PC-3 (cell line): ENCODE measurements around the gene TMEM79. TPM values are rescaled to one million over a fixed set of nuclear protein-coding genes. Genes with fewer than 3 reads are reported as not detected.

Source experiments
- ATAC-seq: fragments of 200-7000 bp; cut with Tn5 transposase; 2 replicates; pipeline ENCODE4 v1.9.1; 2020; ENCODE audit warnings: mild to moderate bottlenecking, moderate library complexity
- BruUV-seq: library from RNA; stranded (reverse); fragments of 400-500 nt; replicated peaks from 2 replicates; lab custom pipeline; 2021; lab: Mats Ljungman, UMichigan
- CTCF ChIA-PET: fragments of 300-600 bp; sonication (Branson Sonifier 250); formaldehyde crosslinking; loops from one replicate; lab custom pipeline; 2022; ENCODE audit warnings: antibody characterized with exemption; lab: Charles Lee
- POLR2A ChIA-PET: fragments of 300-600 bp; sonication (Branson Sonifier 250); formaldehyde crosslinking; loops from one replicate; lab custom pipeline; 2022; ENCODE audit warnings: antibody characterized with exemption; ENCODE audit not compliant: unreplicated experiment; lab: Charles Lee
- DNase-seq: peaks from one replicate; pipeline ENCODE4 v3.0.0-alpha.2; 2015
- H2AFZ ChIP-seq: fragments of 300-600 bp; sonication (generic); 2 replicates; pipeline ENCODE4 v1.6.0; 2016; ENCODE audit warnings: antibody characterized with exemption, low read length
- H3F3A ChIP-seq: fragments of 300-600 bp; sonication (generic); one replicate; pipeline ENCODE4 v1.6.0; 2017; ENCODE audit warnings: antibody characterized with exemption, low read length, control low read depth, mild to moderate bottlenecking; ENCODE audit not compliant: unreplicated experiment
- H3K27ac ChIP-seq: fragments of 300-600 bp; sonication (generic); 2 replicates; pipeline ENCODE4 v1.5.1; 2016; ENCODE audit warnings: mild to moderate bottlenecking, low read length
- H3K27me3 ChIP-seq: fragments of 300-600 bp; sonication (generic); 2 replicates; pipeline ENCODE4 v1.6.1; 2016; ENCODE audit warnings: low read length, mixed read lengths
- H3K36me3 ChIP-seq: fragments of 300-600 bp; sonication (generic); 2 replicates; pipeline ENCODE4 v1.6.1; 2016; ENCODE audit warnings: low read depth, mixed run types, low read length, mixed read lengths
- H3K4me1 ChIP-seq: fragments of 300-600 bp; sonication (generic); 2 replicates; pipeline ENCODE4 v1.5.1; 2016; ENCODE audit warnings: low read length; ENCODE audit not compliant: insufficient read depth
- H3K4me2 ChIP-seq: fragments of 300-600 bp; sonication (generic); 2 replicates; pipeline ENCODE4 v1.6.0; 2016; ENCODE audit warnings: low read length
- H3K4me3 ChIP-seq: fragments of 300-600 bp; sonication (generic); 2 replicates; pipeline ENCODE4 v1.5.1; 2016; ENCODE audit warnings: mild to moderate bottlenecking, low read length, mixed read lengths
- H3K79me2 ChIP-seq: fragments of 300-600 bp; sonication (generic); 2 replicates; pipeline ENCODE4 v1.6.1; 2017; ENCODE audit warnings: low read length, mixed read lengths
- H3K9ac ChIP-seq: fragments of 300-600 bp; sonication (generic); 2 replicates; pipeline ENCODE4 v1.6.0; 2016; ENCODE audit warnings: mild to moderate bottlenecking, low read length
- H3K9me2 ChIP-seq: fragments of 300-600 bp; sonication (generic); replicated peaks from 2 replicates; pipeline ENCODE4 v1.6.1; 2016; ENCODE audit warnings: mixed run types, low read length, mixed read lengths
- H3K9me3 ChIP-seq: fragments of 300-600 bp; sonication (generic); 2 replicates; pipeline ENCODE4 v1.6.1; 2016; ENCODE audit warnings: low read length, mixed read lengths
- H4K20me1 ChIP-seq: fragments of 300-600 bp; sonication (generic); 2 replicates; pipeline ENCODE4 v1.6.1; 2016; ENCODE audit warnings: low read length, mixed read lengths
- EZH2 ChIP-seq: fragments of 300-600 bp; sonication (generic); IDR thresholded peaks from one replicate; pipeline ENCODE4 v1.6.1; 2017; ENCODE audit warnings: antibody characterized with exemption, mild to moderate bottlenecking, low read length; ENCODE audit not compliant: unreplicated experiment
- EZH2phosphoT487 ChIP-seq: fragments of 300-600 bp; sonication (generic); IDR thresholded peaks from 2 replicates; pipeline ENCODE4 v1.6.1; 2018; ENCODE audit warnings: mild to moderate bottlenecking, antibody characterized with exemption, low read length, borderline replicate concordance
- intact Hi-C: fragments of 100-400 bp; cut with micrococcal nuclease; formaldehyde crosslinking; loops from 2 replicates; pipeline ENCODE4 v1.9.0; 2023
- total RNA-seq: library from RNA; depleted of rRNA; stranded (reverse); fragments of >200 nt; gene quantifications from 2 replicates; pipeline ENCODE4 v1.2.3, GENCODE V29; 2014
- TF ChIP-seq, protein P1 (sequence below): fragments of 300-600 bp; sonication (generic); conservative IDR thresholded peaks from 2 replicates; pipeline ENCODE4 v1.5.1; 2017; ENCODE audit warnings: antibody characterized with exemption, low read depth, mild to moderate bottlenecking, low read length

The TMEM79 gene
- total RNA-seq, 1 experiment from 2014 or later = 8.1 TPM

DNA sequence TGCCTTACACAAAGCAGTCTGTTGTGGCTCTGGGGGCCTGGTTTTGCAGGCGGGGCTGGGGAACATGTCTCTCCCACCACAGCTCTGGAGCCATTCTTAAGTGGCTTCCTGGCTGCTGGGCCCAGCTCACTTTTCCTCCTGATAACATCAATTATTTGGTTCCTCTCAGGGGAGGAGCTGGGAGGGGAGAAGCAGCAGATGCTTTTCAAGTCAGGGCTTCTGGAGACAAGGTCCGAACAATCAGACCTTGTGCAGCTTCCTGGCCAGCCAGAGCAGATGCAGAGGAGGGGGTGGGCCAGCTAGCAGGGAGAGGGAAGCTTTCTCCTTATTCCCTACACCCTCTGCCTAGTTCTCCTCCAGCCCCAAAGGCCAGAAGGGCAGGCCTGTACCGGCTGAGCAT, 32.6 kb upstream of the TMEM79 start:
- Histone ChIP-seq H3K36me3 (peaks cover 61% of the 10 kb centered on the region), H3K79me2 (no peaks in the 10 kb centered on the region), H3K4me3 (no peak overlapping the region), H3K4me1 (no peaks in the 10 kb centered on the region), H3K27me3 (no peaks in the 10 kb centered on the region), H3K9ac (no peak overlapping the region), H3K27ac (no peak overlapping the region), H2AFZ (no peak overlapping the region), H3K4me2 (no peak overlapping the region), H3K9me2 (no peaks in the 10 kb centered on the region), H3K9me3 (no peaks in the 10 kb centered on the region), H4K20me1 (no peaks in the 10 kb centered on the region), H3F3A (peaks cover 3% of the 10 kb centered on the region)
- intact Hi-C loops = no loop called here
- ChIA-PET CTCF (interaction anchor here (0.6 kb wide), 1 partner anchor 26 kb away, joined by 3 read pairs; no protein-coding TSS in a partner anchor), POLR2A (interaction anchor here (0.6 kb wide), 1 partner anchor 122 kb away, joined by 3 read pairs; no protein-coding TSS in a partner anchor)
- BruUV-seq = no TSS peak
- DNase-seq (no peak), ATAC-seq (no peak)
- TF ChIP-seq, protein P1, sequence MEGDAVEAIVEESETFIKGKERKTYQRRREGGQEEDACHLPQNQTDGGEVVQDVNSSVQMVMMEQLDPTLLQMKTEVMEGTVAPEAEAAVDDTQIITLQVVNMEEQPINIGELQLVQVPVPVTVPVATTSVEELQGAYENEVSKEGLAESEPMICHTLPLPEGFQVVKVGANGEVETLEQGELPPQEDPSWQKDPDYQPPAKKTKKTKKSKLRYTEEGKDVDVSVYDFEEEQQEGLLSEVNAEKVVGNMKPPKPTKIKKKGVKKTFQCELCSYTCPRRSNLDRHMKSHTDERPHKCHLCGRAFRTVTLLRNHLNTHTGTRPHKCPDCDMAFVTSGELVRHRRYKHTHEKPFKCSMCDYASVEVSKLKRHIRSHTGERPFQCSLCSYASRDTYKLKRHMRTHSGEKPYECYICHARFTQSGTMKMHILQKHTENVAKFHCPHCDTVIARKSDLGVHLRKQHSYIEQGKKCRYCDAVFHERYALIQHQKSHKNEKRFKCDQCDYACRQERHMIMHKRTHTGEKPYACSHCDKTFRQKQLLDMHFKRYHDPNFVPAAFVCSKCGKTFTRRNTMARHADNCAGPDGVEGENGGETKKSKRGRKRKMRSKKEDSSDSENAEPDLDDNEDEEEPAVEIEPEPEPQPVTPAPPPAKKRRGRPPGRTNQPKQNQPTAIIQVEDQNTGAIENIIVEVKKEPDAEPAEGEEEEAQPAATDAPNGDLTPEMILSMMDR = no peak
- TF ChIP-seq EZH2 (no peak), EZH2phosphoT487 (no peak)

GRCh38 chr1:156253634-156254033, 30.5 kb upstream of the TMEM79 start:
- ChIA-PET CTCF (no interaction called here), POLR2A (no interaction called here)
- no TSS peak for BruUV-seq
- TF ChIP-seq, protein P1 = no peak
- TF ChIP-seq EZH2 (no peak), EZH2phosphoT487 (no peak)
- Histone ChIP-seq H3K27ac (no peak overlapping the region), H3K9me2 (no peaks in the 10 kb centered on the region), H3K9ac (no peak overlapping the region), H3K4me3 (no peak overlapping the region), H3K79me2 (no peaks in the 10 kb centered on the region), H3F3A (peaks cover 3% of the 10 kb centered on the region), H3K36me3 (peaks cover 78% of the 10 kb centered on the region), H3K4me1 (no peaks in the 10 kb centered on the region), H2AFZ (no peak overlapping the region), H3K4me2 (no peak overlapping the region), H3K27me3 (no peaks in the 10 kb centered on the region), H3K9me3 (no peaks in the 10 kb centered on the region), H4K20me1 (no peaks in the 10 kb centered on the region)
- DNase-seq = no peak
- intact Hi-C loops = no loop called here
- no peak for ATAC-seq

DNA sequence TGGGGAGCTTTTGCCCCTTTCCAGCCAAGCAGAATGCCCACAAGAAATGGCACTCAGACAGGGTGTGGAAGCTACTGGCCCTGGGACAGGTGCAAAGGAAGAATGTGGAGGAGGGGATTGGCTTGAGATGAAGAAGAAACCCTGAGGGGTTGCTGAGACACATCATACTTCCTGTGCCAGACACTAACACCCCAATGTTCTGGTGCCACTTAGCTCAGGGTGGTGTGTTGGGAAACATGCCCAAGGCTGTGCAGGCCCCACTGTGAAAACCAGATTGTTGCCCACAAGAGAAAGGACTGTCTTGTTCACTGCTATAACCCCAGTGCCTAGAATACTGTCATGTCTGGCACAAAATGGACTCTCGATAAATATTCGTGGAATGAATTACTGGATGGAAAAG, 26.4 kb upstream of the TMEM79 start:
- POLR2A ChIA-PET = no interaction called here
- no peaks in the 10 kb centered on the region for H3K27me3 ChIP-seq
- H3K9me2 ChIP-seq = no peaks in the 10 kb centered on the region
- no peak overlapping the region for H3K4me3 ChIP-seq
- intact Hi-C loops = no loop called here
- peaks cover 9% of the 10 kb centered on the region for H3K4me1 ChIP-seq
- H3K4me2 ChIP-seq = no peak overlapping the region
- H2AFZ ChIP-seq = no peak overlapping the region
- BruUV-seq = no TSS peak
- ATAC-seq (no peak), DNase-seq (no peak)
- H4K20me1 ChIP-seq = 0 out of 2 replicates have a peak, but pooled peaks cover under 1% of the 10 kb centered on the region
- H3K9ac ChIP-seq = no peak overlapping the region
- CTCF ChIA-PET = no interaction called here
- H3K36me3 ChIP-seq = peaks cover 74% of the 10 kb centered on the region
- no peaks in the 10 kb centered on the region for H3K9me3 ChIP-seq
- no peak overlapping the region for H3K27ac ChIP-seq
- H3F3A ChIP-seq = peaks cover 2% of the 10 kb centered on the region
- H3K79me2 ChIP-seq = peaks cover 3% of the 10 kb centered on the region; the same call in 1 of the 2 replicates
- no peak for TF ChIP-seq EZH2
- TF ChIP-seq EZH2phosphoT487 = no peak
- TF ChIP-seq, protein P1 = no peak
